GM19438 (cell line): Measurements from ENCODE around the gene SOWAHD.
"Not testable (repeated sequence)": the region's sequence is repeated elsewhere in the genome, so short reads cannot be mapped to it uniquely, and the experiment has no call there.

Source experiments
- ATAC-seq: cut with Tn5 transposase; IDR thresholded peaks from one replicate; pipeline ENCODE4 v1.9.1; 2021; ENCODE audit warnings: low read depth; ENCODE audit not compliant: unreplicated experiment

The SOWAHD gene, protein sequence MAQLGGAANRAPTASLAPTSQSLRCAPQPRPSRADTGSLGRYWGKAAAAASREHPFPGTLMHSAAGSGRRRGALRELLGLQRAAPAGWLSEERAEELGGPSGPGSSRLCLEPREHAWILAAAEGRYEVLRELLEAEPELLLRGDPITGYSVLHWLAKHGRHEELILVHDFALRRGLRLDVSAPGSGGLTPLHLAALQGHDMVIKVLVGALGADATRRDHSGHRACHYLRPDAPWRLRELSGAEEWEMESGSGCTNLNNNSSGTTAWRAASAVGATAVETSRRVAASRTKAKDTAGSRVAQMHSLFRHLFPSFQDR

GRCh38 chrX:119757979-119758730, at the start of gene SOWAHD:
Gene SOWAHD, plus strand, starts transcription at chrX:119758588. Its CDS starts 80 bp downstream, at chrX:119758668.
- no peak for ATAC-seq

DNA sequence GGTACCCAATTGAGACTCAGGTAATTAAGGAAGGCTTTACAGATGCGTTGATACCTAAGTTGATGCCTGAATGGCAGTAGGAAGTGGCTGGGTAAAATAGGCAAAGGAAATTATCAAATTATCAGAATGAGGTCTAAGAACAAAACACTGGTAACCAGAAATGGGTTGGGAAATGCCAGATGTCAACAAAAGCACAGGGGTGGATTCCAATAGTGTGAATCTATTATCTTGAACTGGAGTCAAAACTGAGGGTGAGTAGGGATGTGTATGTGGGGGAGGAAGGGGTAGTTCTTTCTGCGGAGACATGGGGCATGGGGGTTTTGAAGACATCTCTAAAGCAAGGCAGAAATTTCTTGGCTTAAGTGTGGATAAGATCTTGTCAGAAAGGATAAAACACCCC, 49.5 kb upstream of the SOWAHD start:
- no peak for ATAC-seq

- no peak for ATAC-seq
Observed at GRCh38 chrX:119709630-119710029, 48.8 kb upstream of the SOWAHD start.

DNA sequence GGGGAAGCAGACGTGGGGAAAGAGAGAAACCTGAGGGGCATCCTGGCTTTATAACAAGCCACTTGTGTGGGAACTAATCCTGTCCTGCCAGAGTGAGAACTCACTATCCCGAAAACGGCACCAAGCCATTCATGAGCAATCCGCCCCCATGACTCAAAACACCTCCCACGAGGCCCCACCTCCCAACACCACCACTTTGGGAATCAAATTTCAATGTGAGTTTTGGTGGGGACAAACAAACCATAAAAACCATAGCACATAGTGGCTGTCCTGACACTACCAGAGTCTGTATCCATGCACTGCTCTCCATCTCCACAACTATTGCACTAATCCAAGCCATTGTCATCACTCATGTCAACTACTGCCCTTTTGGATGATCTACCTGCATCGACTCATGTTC, 36.9 kb upstream of the SOWAHD start:
- no peak for ATAC-seq

- no peak for ATAC-seq
Observed at GRCh38 chrX:119721926-119722325, 36.5 kb upstream of the SOWAHD start.

DNA sequence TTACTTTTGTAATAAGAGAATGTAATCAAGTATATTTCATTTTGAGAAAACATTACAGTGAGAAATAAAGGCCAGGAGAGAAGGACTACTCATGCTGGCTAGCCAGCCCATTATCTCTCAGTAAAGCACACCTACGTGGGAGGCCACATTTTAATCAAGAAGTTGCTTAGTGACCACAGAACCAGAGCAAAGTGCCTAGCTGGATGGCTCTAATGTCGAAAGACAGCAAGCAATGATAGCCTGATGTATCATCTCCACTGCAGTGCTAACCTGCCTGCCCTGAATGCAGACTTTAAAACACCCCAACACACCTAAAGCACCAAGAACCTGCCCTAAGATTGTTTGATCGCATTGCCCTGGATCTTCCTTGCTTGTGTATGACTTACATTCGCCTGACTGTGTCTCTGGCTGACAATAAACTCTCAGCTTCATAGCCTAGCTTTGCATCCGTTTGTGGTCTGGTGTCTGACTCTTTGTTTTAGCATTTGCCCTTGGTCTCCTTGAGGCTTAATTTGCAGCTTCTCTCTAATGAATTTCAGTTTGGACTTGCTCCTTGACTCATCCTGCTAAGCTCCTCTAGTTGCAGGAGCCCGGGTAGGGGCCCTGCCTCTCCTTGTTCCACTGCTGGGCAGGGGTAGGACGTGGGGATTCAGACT, 31.4 kb upstream of the SOWAHD start:
- ATAC-seq: no peak

- no peak for ATAC-seq
Observed at GRCh38 chrX:119728487-119728886, 29.9 kb upstream of the SOWAHD start.

- ATAC-seq: peak; percentile 60
Observed at GRCh38 chrX:119729408-119730201, 28.8 kb upstream of the SOWAHD start.

DNA sequence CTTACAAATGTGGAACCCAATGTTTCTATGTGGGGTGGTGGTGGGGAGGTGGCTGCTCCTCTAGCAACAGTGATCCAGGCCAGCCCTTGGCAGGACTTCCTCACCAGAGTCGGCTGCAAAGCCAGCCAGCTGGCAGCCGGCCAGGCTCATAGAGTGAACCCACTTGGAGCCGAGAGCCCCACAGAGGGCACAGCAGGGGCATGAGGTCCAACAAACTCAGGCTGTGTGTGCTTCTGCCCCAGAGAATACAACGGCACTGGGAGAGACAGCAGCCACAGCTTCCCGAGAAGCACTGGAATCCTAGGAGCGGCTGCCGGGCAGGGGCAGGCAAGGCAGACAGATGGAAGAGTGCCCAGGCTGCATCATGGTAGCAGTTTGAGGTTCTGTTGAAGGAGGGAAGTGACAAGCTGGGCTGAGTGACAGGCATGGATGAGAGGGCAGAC, 23.5 kb upstream of the SOWAHD start:
- ATAC-seq: no peak

- no peak for ATAC-seq
Observed at GRCh38 chrX:119735467-119735866, 22.9 kb upstream of the SOWAHD start.

DNA sequence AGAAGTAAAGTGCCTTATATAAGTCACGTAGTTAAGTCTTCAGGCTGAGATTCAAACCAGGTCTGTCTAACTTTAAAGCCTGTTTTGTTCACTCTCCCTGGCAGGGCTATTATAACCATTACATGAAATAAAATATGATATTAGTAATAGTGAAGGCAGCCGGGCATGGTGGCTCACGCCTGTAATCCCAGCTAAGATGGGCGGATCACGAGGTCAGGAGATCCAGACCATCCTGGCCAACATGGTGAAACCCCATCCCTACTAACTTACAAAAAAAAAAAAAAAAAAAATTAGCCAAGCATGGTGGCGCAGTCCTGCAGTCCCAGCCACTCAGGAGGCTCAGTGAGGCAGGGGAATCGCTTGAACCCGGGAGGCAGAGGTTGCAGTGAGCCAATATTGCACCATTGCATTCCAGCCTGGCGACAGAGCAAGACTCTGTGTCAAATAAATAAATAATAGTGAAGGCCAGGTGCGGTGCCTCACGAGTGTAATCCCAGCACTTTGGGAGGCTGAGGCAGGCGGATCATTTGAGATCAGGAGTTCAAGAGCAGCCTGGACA, 22.1 kb upstream of the SOWAHD start:
- ATAC-seq: no peak

DNA sequence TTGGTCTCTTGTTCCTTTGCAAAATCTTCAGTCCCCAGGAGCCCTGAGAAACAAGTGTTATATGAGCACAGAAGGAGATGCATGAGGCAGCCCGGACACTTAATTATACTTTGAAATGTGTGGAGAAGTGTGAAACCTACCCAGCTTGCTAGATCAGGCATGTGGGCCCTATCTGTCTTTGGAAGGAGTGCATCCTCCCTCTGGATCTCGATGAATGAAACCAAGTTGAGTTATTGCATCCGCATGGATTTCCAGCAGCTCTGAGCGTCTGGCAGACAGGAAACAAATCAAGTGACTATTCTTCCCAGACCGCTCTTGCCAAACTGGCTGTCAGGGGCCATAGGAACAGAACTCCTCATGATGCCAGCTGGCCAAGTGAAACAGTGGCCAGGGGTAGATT, 19.6 kb upstream of the SOWAHD start:
- ATAC-seq: no peak

- no peak for ATAC-seq
Observed at GRCh38 chrX:119745283-119745848, 13.0 kb upstream of the SOWAHD start.

GRCh38 chrX:119750131-119750530, 8.3 kb upstream of the SOWAHD start:
- not testable (repeated sequence) for ATAC-seq

DNA sequence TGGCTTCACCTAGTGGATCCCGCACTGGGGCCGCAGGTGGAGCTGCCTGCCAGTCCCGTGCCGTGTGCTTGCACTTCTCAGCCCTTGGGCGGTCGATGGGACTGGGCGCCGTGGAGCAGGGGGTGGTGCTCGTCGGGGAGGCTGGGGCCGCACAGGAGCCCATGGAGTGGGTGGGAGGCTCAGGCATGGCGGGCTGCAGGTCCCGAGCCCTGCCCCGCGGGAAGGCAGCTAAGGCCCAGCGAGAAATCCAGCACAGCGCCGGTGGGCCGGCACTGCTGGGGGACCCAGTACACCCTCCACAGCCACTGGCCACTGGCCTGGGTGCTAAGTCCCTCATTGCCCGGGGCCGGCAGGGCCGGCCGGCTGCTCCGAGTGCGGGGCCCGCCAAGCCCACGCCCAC, 7.6 kb upstream of the SOWAHD start:
- ATAC-seq: not testable (repeated sequence)

GRCh38 chrX:119753001-119753400, 5.4 kb upstream of the SOWAHD start:
- no peak for ATAC-seq

GRCh38 chrX:119753639-119754257, 4.6 kb upstream of the SOWAHD start:
- ATAC-seq: no peak

DNA sequence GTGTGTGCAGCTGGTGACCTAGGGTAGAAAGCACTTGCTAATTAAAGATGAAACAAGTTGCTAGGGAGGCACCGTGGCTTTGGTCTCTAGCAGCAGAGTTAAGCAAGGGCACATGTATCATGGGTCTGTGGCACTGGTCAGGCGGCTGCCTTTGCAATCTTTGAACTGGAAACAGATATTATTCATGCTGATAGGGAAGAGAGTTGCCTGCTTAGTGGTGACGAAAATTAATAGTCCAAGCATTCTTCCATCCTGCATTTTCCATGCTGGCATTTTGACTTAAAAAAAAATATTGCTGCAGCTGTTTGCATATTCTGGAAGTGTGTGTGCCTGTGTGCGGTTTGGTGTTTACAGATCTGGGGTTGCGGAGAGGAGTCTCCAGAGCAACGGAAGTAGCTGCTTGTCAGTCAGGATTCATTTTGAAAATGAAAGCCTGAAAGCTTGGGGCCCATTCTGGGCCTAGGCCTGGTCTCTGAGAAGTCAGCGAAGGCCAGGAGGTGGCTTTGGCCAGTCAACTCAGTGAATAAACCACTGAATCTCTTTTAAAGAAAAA, 2.3 kb upstream of the SOWAHD start:
- ATAC-seq: peak; percentile 68

GRCh38 chrX:119756926-119757635, 1.3 kb upstream of the SOWAHD start:
- ATAC-seq: no peak
